Heart left ventricle (tissue), 16 donors: ENCODE results near the gene CRIP1. TPM values are rescaled to one million over a fixed set of nuclear protein-coding genes. Genes with fewer than 3 reads are reported as not detected.
A peak's percentile ranks its signal among the peaks of the same experiment; 100 is the strongest.

Source experiments
- ATAC-seq, 4 donors: fragments of 200-7000 bp; cut with Tn5 transposase; one replicate each; pipeline ENCODE4 v1.9.1; 2020 to 2022; ENCODE audit warnings: moderate library complexity in 4 of 4, mild to moderate bottlenecking in 3 of 4, moderate number of reproducible peaks in 1 of 4
- DNase-seq, 5 donors: peaks; one replicate each; pipeline ENCODE4 v3.0.0-alpha.2; 2020
- H3K27ac ChIP-seq, 12 donors: fragments of 200-600 bp; sonication (generic) in 4 of 12; one replicate each; pipeline versions ENCODE4 v1.5.0 to v1.8.0; 2016 to 2022; ENCODE audit warnings: mild to moderate bottlenecking in 2 of 12
- H3K27me3 ChIP-seq, 9 donors: fragments of 200-600 bp; sonication (generic) in 2 of 9; one replicate each; pipeline versions ENCODE4 v1.5.1 to v1.8.0; 2016 to 2022; ENCODE audit warnings: mild to moderate bottlenecking in 3 of 9
- H3K36me3 ChIP-seq, 9 donors: fragments of 200-600 bp; sonication (generic) in 2 of 9; one replicate each; pipeline versions ENCODE4 v1.5.0 to v1.8.0; 2018 to 2022; ENCODE audit warnings: mild to moderate bottlenecking in 2 of 9
- H3K4me1 ChIP-seq, 12 donors: fragments of 200-600 bp; sonication (generic) in 4 of 12; one replicate each; pipeline versions ENCODE4 v1.5.0 to v1.8.0; 2016 to 2022; ENCODE audit warnings: mild to moderate bottlenecking in 3 of 12
- H3K4me3 ChIP-seq, 12 donors: fragments of 200-600 bp; sonication (generic) in 4 of 12; one replicate each; pipeline versions ENCODE4 v1.5.0 to v1.8.0; 2017 to 2022; ENCODE audit warnings: mild to moderate bottlenecking in 9 of 12, moderate library complexity in 4 of 12
- H3K9me3 ChIP-seq, 12 donors: fragments of 200-600 bp; sonication (generic) in 4 of 12; one replicate each; pipeline versions ENCODE4 v1.5.0 to v1.8.0; 2016 to 2022; ENCODE audit warnings: mild to moderate bottlenecking in 1 of 12
- CTCF ChIP-seq, 12 donors: fragments of 200-600 bp; sonication (generic) in 4 of 12; IDR thresholded peaks; one replicate each; pipeline versions ENCODE4 v1.5.0 to v1.8.0; 2018 to 2022; ENCODE audit warnings: antibody characterized with exemption in 12 of 12, mild to moderate bottlenecking in 5 of 12
- POLR2A ChIP-seq, 2 donors: fragments of 450-650 bp; IDR thresholded peaks; one replicate each; pipeline ENCODE4 v1.6.1; 2017; ENCODE audit warnings: antibody characterized with exemption in 2 of 2, mild to moderate bottlenecking in 2 of 2, moderate library complexity in 2 of 2
- WGBS, 4 donors: extraction: QIAGEN DNeasy Blood & Tissue Kit in 2 of 4; methylation state at CpG; one replicate each; pipeline versions ENCODE4 v1.1.5 to v1.1.7; 2013 to 2018; 5-methylcytosine and 5-hydroxymethylcytosine counted together
- intact Hi-C, 10 donors: fragments of 100-400 bp; cut with DNase I; formaldehyde crosslinking; loops; one replicate each; pipeline versions ENCODE4 v1.11.1 to v1.14.2; 2022
- polyA plus RNA-seq, 2 donors: library from polyadenylated mRNA; stranded (reverse); fragments of 200-250 nt; gene quantifications; one replicate each; pipeline ENCODE4 v1.2.3, GENCODE V29; 2013
- total RNA-seq, 9 donors: library from RNA; depleted of rRNA in 2 of 9; stranded (reverse); fragments of >200 nt in 2 of 9; fragmentation: NEBNext Ultra II Directional in 3 of 9; extraction: Animal tissue kit (Norgen Biotek cat#: 25700) in 3 of 9; gene quantifications; one replicate each; pipeline versions ENCODE4 v1.1.0 to v1.2.4, GENCODE V29; 2016 to 2023
- donor health status: ischemic (EF 13 %, LVEDD 7.1; RV severe dilation, severe dysfunction).
- donor health status: healthy with polysubstance abuse.
- donor health status: DM: no; HTN: yes; CAD: no.
- donor health status: DM: no; HTN: no; CAD: no.
- donor health status: ischemic (EF 25% LVEDD 6.9; RV normal size, moderate dysfunction).
- donor health status: ischemic (EF 25% LVEDD 5.7; RV mildly dilated, moderate dysfunction).
- donor health status: healthy.
- donor health status: DM: yes; HTN: yes; CAD: no.
- donor health status: ischemic (EF 35%, LVEDD 5.7; RV mildly dilated, moderate dysfunction).
- donor health status: nonischemic (EF 11% LVEDD 7.7; RV severe dilation, severe dysfunction).
- donor health status: DM: yes; HTN: yes; CAD: no.
- donor health status: PGD.
- donor health status: ischemic (EF 29% LVEDD 5.4; RV normal size, mild dysfunction).
- donor health status: nonischemic (EF 23%, LVEDD 6.1; RV moderate dilation, normal function).

The CRIP1 gene
- total and polyA plus RNA-seq, 11 donors: 12.1 to 195 (median 62.3) TPM

- DNase-seq (peak; percentile 76 to 89 (median 80)), ATAC-seq (peak; percentile 77 to 93 (median 87))
- WGBS, 4 donors: 10 to 18% (median 13%) methylated on average over 14 to 16 of the region's 16 CpGs; no CpG with 5 or more reads in 1 of the 4 donors
- Histone ChIP-seq H3K4me1 (peaks cover 0 to 28% (median 14%) of the 10 kb centered on the region in 12 donors), H3K36me3 (peaks cover 0 to 41% (median 33%) of the 10 kb centered on the region in 9 donors), H3K4me3 (peak overlapping the region in 2 of 12 donors; percentile 4 to 16), H3K9me3 (no peaks in the 10 kb centered on the region), H3K27me3 (no peaks in the 10 kb centered on the region), H3K27ac (peak overlapping the region in 9 of 12 donors; percentile 4 to 59 (median 32))
- intact Hi-C loops: loop anchor here (1.0 to 10.0 kb wide), 10 partner anchors 39 to 80 kb away; partner anchors contain the start of genes CRIP1 (in 5 of the 10), TMEM121 (in 3 of the 10) and TEDC1 (in 1 of the 10)
- TF ChIP-seq POLR2A (IDR thresholded peaks at IDR 0.05) (peak in 1 of 2 donors; percentile 11), CTCF (IDR thresholded peaks at IDR 0.05) (peak; percentile 92 to 99 (median 98))
Observed at GRCh38 chr14:105448706-105449111, 38.0 kb upstream of the CRIP1 start.

- intact Hi-C loops: loop anchor here (2.0 to 10.0 kb wide), 9 partner anchors 38 to 79 kb away; partner anchors contain the start of genes CRIP1 (in 5 of the 10), TMEM121 (in 3 of the 10) and TEDC1 (in 1 of the 10)
- WGBS, 4 donors: 74 to 88% (median 82%) methylated on average over 19 to 47 of the region's 47 CpGs
- Histone ChIP-seq H3K4me1 (peaks cover 0 to 28% (median 14%) of the 10 kb centered on the region in 12 donors), H3K9me3 (no peaks in the 10 kb centered on the region), H3K4me3 (no peak overlapping the region), H3K27ac (peak overlapping the region in 4 of 12 donors; percentile 4 to 59 (median 46)), H3K36me3 (peaks cover 0 to 49% (median 40%) of the 10 kb centered on the region in 9 donors), H3K27me3 (no peaks in the 10 kb centered on the region)
- TF ChIP-seq CTCF (IDR thresholded peaks at IDR 0.05) (no peak), POLR2A (IDR thresholded peaks at IDR 0.05) (no peak)
- DNase-seq (peak in 1 of 5 donors; percentile 65), ATAC-seq (peak in 2 of 4 donors; percentile 2 to 4)
Observed at GRCh38 chr14:105449276-105450122, 37.2 kb upstream of the CRIP1 start.

- no peak for ATAC-seq
- intact Hi-C loops: loop anchor here in 1 of 10 donors (5.0 kb wide), 1 partner anchor 78 kb away; no protein-coding TSS in a partner anchor
- peak in 1 of 5 donors; percentile 55 for DNase-seq
- H3K4me1 ChIP-seq: peaks cover 0 to 28% (median 14%) of the 10 kb centered on the region in 12 donors
- H3K27ac ChIP-seq: no peak overlapping the region
- TF ChIP-seq CTCF (IDR thresholded peaks at IDR 0.05) (no peak), POLR2A (IDR thresholded peaks at IDR 0.05) (no peak)
- no peaks in the 10 kb centered on the region for H3K27me3 ChIP-seq
- peaks cover 0 to 55% (median 45%) of the 10 kb centered on the region in 9 donors for H3K36me3 ChIP-seq
- 83 to 91% (median 88%) methylated on average over 19 to 22 of the region's 22 CpGs for WGBS, 4 donors
- no peak overlapping the region for H3K4me3 ChIP-seq
- no peaks in the 10 kb centered on the region for H3K9me3 ChIP-seq
Observed at GRCh38 chr14:105450123-105450505, 36.6 kb upstream of the CRIP1 start.
